HG02642 (cell line): ENCODE measurements around the gene IP6K2.
"Not testable (repeated sequence)": the region's sequence is repeated elsewhere in the genome, so short reads cannot be mapped to it uniquely, and the experiment has no call there.

Experiments used
- ATAC-seq: cut with Tn5 transposase; IDR thresholded peaks from one replicate; pipeline ENCODE4 v1.9.1; 2021; ENCODE audit warnings: mild to moderate bottlenecking; ENCODE audit not compliant: unreplicated experiment, poor library complexity

Gene IP6K2

DNA sequence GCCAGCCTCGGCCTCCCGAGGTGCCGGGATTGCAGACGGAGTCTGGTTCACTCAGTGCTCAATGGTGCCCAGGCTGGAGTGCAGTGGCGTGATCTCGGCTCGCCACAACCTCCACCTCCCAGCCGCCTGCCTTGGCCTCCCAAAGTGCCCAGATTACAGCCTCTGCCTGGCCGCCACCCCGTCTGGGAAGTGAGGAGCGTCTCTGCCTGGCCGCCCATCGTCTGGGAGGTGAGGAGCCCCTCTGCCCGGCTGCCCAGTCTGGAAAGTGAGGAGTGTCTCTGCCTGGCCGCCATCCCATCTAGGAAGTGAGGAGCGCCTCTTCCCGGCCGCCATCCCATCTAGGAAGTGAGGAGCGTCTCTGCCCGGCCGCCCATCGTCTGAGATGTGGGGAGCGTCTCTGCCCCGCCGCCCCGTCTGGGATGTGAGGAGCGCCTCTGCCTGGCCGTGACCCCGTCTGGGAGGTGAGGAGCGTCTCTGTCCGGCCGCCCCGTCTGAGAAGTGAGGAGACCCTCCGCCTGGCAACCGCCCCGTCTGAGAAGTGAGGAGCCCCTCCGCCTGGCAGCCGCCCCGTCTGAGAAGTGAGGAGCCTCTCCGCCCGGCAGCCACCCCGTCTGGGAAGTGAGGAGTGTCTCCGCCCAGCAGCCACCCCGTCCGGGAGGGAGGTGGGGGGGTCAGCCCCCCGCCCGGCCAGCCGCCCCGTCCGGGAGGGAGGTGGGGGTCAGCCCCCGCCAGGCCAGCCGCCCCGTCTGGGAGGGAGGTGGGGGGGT is 16.9 kb upstream of the IP6K2 start:
- not testable (repeated sequence) for ATAC-seq

DNA sequence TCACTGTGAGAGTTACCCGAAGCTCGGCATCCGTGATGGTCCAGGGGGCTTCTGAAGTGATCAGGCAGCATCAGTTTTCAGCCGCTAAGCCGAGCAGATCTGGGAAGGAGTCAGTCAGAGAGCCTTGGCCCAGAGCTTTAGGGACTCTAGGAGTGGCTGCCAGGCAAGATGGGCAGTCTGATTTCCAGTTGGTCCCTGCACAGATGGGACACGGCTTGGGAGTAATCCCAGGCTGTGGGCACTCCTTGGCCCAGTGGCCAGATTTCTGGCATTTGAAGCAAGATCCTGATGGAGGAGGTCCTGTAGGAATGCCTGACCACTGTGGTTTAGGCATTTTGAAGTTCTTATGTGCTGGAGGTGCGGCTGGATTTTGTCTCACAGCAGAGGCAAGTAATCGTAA is 10.5 kb upstream of the IP6K2 start:
- ATAC-seq: no peak

DNA sequence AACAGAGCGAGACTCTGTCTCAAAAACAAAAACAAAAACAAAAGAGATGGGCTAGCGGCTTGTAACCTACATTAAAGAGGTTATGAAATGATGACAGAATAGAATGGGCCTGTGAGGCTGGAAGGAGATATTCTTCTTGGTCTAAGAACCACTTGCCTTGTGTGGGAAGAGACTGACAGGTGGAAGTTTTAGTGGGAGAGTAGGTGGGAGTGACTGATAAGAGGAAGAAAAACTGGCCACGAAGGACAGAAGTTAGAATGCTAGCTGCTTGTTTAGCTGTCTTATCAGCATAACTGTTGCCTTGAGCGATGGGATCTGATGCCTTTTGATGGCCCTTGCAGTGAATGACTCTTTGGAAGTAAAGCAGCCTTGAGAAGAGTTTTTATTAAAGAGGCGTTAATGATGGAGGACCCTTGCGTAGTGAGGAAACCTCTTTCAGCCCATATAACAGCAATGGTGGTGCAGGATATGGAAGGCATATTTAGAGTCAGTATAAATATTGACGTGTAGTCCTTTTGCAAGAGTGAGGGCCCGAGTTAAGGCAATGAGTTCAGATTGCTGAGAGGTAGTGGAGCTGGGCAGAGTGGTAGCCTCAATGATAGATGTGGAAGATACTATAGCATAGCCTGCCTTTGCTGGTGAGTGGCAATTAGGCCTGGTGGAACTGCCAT is 8.3 kb upstream of the IP6K2 start:
- not testable (repeated sequence) for ATAC-seq

DNA sequence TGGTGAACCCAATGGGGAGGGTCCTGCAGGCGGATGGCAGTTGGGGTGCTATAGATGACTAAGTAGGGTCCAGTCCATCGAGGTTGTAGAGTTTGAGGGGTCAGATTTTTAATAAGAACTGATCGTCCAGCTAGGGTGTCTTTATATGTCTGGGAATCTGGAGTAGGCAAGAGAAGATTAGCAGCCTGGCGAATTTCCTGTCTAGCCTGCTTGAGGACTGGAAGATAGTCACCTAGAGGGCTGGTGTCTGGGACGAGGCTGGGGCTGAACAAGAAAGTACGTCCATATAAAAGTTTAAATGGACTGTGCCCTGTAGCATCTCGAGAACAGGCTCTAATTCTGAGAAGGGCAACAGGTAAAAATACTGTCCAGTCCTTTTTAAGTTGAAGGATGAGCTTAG is 6.7 kb upstream of the IP6K2 start:
- no peak for ATAC-seq

DNA sequence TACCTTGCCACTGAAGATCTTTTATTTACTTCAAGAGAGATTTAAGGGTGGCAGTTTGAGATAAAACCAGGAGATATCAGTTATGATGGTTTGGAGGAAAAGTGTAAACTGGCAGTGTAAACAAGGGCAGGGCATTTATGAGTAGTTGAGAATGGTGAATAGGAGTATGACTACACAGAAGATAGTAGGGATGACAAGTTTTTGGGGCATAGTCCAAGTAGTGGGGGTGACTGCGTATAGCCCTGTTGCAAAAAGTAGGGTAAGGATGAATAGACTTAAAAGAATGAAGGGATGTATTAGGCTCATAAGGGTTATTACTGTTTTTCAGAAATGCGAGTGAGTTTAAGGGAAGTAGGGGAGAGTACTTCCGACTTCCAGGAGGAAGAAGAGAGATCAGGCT is 6.3 kb upstream of the IP6K2 start:
- not testable (repeated sequence) for ATAC-seq

DNA sequence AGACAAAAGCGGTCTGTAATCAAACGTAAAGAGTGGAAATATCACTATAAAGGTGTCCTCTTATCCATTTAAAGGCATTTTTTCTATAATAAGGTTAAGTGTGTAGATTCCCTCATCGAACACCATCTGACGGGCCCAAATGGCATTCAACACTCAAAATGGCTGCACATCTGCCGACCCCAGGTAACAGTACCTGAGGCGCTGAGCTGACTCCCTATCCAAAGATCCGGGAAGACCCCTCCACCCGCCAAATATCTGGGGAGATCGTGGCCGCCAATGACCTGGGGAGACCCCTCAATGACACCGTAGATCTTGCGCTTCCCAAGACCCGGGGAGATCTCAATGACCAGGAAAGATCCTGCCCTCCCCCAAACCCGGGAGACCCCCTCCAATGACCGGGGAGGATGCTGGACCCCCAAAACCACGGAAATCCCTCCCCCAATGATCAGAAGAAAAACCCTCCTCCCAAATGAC is 476 bp downstream of the IP6K2 start:
- ATAC-seq: no peak

DNA sequence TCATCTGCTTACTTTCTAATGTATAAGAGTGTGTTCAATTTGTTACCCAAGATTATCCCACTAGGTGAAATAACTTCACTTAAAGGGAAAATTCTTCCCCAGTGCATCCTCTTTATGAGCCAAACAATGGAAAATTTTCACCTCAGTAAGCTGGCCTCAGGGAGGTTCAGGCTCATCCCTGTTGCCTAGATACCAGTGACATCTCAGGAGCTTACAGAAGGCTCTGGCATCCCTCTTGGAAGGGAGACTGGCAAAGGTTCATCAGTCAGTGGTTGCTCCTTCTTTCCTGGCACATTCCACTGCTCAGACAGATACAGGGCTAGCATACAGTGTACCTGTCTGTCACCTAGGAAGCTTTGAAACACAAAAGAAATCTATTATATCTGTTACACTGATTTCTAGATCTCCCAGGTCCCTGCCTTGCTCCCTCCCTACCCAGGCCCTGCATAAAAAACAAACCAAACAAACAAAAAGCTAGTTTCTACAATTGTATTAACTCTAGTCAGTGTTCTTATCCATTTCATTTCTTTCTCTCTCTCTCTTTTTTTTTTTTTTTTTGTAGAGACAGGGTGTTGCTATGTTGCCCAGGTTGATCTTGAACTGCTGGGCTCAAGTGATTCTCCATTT is 1.7 kb downstream of the IP6K2 start:
- ATAC-seq: no peak

DNA sequence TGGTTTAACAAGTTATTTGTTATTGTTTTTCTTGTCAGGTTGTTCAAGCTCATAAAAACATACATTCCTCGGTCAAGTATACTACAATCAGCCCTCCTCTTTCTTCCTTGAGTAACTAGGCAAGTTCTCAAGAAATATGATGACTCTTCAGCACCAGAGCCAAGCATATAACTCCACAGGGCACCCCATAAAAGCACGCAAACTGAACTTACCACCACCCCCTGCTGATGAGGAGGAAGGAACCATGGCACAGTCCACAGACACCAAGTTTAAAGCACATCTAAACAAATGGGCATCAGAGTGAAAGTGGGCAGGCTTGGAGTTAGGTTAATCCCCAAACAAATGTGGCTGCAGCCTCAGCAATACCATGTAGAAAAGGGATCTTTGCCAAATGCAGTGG is 5.3 kb downstream of the IP6K2 start:
- no peak for ATAC-seq

DNA sequence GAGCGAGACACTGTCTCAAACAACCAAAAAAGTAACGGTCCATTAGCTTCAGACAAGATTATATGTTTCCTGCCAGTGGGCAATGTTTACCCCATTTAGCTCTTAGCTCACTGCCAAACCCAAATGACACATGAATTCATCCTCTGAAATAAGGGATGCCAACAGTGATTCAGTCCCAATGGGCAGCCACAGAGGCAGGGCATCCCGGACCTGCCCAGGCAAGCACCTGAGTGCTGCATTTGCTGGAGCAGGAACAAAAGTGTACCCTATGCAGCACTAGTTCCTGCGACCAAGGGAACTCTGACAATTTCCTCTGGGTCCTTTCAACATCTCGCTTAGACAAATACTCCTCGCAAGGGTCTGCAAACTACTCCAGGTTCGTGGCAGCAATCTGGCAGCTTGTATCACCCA is 8.0 kb downstream of the IP6K2 start:
- ATAC-seq: no peak

DNA sequence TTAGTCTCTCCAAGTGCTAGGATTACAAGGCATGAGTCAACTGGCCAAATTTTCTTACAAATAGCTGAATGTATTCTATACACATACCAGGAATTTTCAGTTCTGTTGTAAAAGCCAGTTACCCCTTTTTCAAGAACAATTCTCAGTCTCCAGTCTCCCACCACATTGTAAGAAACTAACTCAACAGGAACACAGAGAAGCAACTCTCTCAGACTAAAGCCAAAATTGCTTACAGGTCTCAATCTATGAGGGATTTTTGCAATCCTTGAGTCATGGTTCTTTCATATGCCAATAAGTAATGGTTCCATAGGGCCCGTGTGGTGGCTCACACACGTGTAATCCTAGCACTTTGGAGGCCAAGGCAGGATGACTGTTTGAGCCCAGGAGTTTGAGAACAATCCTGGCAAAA is 8.5 kb downstream of the IP6K2 start:
- ATAC-seq: no peak

DNA sequence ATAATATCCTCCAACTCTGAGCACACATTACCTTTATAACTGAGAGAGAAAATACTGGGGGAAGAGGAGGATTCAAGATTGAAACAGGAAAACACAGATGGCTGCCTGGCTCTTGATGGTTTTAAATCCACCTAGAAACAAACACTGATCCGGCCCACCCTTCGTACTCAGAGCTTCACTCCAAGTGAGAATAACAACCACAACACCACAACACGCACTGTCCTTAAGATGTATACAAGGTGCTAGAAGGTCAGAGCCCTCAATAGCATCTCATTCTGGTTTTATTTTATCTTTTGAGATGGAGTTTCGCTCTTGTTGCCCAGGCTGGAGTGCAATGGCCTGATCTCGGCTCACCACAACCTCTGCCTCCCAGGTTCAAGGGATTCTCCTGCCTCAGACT is 9.9 kb downstream of the IP6K2 start:
- ATAC-seq: no peak

DNA sequence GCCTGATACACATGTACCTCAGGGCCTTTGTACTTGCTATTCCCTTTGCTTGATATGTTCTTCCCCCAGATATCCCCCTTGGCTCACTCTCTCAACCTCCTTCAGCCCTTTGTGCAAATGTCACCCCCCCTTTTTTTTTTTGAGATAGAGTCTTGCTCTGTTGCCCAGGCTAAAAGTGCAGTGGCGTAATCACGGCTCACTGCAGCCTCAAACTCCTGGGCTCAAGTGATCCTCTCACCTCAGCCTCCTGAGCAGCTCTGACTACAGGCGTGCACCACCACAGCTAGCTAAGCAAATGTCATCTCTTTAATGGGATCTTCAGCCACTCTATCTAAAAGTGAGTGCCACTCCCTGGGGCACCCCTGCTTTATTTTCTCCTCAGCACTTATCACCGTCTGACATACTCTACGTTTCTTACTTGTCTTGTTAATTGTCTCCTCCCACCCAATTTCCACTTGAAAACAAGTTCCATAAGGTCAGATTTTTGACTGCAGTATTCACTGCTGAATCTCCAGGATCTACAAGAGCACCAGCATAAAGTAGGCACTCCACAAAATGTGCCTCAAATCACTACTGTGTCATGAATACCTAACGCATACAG is 14.6 kb downstream of the IP6K2 start:
- no peak for ATAC-seq

DNA sequence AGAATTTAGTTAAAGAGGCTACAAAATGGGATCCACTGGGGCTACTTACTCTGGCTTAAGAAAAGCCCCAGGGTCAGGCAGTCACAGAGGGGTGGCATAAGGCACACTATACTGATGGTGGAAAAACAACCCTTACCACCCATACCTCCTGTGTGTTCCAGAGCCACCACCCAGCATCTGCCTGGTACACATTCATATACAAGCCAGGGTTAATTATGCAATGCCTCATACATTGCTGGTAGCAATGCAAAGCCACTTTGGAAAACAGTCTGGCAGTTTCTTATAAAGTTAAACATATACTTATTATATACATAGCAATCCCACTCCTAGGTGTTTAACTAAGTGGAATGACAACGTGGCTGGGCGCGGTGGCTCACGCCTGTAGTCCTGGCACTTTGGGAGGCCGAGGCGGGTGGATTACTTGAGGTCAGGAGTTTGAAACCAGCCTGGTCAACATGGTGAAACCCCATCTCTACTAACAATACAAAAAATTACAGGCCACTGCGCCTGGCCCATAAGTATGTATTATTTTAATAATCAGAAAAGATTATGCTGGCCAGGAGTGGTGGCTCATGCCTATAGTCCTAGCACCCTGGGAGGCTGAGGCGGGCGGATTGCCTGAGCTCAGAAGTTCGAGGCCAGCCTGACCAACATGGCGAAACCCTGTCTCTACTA is 16.2 kb downstream of the IP6K2 start:
- ATAC-seq: no peak

DNA sequence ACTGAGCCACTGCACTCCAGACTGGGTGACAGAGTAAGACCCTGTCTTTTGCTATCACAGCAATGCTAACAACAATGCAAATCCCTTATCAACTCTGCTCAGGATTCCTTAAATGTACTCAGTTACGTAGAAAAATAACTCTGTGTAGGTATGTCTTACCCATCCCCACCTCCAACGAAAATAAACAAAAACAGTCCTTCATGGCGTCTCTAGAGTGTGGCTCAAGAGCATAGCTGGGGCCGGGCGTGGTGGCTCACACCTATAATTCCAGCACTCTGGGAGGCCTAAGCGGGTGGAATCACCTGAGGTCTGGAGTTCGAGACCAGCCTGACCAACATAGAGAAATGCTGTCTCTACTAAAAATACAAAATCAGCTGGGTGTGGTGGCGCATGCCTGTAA is 18.1 kb downstream of the IP6K2 start:
- ATAC-seq: no peak

DNA sequence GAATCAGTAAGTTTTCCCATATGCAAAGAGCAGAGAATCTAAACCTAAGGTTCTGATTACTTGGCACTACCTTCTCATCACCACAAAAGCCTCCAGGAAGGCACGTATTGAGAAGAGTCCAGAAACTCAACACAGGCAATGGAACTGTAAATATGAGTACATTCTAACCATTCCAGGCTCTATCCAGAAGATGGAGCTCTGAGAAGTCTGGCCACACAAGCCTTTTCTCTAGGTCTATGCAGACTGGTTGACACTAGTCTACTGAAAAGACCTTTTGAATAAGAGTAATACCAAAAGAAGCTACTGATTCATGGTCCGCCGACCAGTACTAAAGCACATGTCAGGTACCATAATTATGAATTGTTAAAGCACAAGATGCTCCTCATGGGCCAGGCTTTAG is 19.1 kb downstream of the IP6K2 start:
- no peak for ATAC-seq

DNA sequence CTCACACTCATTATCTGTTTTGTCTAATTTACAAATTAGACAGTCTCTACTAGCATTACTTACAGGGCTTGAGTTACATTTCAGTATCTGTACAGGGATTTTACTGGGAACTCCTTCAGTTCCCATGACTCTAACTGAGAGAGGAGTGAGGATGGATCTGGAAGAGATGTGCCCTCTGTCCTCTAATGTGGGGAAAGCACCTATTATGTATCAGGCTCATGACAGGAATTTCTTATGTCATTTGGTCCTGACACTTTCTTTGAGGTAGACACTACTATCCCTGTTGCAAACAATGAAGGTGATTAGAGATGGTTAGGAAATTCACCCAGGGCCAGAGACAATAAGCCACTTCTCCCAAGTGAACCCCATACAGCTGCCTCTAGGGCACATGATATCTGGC is 20.4 kb downstream of the IP6K2 start:
- ATAC-seq: no peak

DNA sequence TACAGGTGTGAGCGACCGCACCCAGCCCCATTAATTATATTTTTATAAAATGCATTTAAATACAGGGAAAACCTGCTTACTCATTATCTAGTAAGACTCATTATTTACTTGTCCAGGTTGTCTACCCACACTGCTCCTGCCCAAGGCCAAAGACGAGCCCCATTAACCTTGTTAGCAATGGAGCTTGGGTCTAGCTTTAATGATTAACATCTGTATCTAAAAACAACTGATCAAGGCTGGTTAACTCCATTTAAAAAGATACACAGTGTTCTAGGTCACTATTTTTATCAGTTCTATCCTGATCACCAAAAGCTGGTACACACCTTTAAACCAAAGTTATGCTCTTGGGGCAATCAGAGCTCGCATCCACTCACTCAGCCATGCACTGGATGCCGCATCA is 20.9 kb downstream of the IP6K2 start:
- no peak for ATAC-seq

DNA sequence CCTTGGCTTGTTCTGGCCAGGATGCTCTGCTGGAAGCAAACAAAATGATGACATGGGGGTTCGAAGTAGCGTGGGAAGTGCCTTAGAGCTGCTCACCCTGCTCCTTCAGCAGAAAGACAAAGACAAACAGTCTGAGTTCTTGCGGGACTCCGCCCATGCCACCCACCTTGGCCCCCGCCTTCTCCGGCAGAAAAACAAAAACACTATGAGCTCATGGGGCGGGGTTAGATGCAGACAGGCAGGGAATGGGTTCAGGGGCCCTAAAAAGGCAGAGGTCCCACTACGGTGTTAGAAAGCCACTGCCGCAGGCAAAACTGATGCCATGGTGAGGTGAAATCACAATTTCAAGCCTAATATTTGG is 21.6 kb downstream of the IP6K2 start:
- no peak for ATAC-seq

DNA sequence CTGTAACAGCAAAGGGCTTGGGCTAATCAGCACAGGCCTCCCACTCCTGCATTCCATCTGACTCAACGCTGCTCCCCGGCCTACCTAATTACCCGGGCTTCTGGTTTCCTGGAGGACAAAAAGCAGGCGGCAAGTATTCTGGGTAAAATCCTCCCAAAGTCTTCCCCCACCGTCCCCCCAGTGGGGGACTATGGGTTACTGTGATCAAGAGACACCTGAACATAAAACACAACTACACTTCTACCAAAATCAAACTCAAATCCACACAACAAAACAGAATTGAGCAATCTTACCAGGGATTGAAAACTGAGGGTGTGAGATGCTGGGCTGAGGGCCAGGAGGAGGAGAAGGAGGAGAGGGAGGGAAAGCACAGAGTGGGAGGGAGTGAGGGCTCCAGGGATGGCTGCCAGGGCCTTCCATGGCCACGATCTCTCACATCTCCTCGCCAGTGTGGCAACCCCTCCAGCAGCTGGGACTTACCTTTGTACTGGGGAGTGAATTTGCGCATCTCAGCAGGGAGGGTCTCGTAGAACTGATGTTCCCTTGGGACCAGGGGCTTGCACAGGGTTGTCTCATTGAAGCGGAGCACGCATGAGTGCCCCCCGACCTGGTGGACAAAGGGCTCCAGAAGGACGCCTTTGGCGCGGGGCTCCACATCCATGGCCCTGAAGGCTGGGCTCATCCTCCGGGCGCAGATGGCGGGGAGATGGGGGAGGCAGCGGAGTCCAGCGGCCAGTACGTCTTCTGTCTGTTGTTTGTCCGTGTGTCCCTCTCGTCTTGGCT is 22.2 kb downstream of the IP6K2 start:
- ATAC-seq: no peak

DNA sequence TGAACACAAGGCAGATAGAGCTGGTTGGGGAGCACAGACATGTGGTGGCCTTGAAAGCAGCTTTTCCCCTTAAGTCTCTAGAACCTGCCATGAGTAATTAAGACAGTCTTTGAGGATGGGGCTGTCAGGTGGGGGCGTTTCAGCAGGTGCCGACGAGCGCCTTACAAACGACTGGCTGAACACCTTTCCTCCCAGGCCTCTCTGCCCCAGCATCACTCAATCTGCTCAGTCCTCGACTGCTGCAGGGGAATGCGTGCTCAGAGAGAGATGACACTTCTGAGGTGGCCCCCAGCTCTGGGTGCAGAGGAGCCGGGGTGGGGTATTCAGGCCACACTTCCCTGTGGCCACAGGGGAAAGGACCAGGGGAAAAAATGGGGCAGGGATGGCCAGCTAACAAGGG is 23.2 kb downstream of the IP6K2 start:
- no peak for ATAC-seq
